ENCODE data around the gene FAM163A. TPM values are rescaled to one million over a fixed set of nuclear protein-coding genes. Genes with fewer than 3 reads are reported as not detected.
"Not testable (repeated sequence)": the region's sequence is repeated elsewhere in the genome, so short reads cannot be mapped to it uniquely, and the experiment has no call there.

Gene FAM163A
- total RNA-seq = under 1 TPM in 1 of 2 donors, not detected in 1; 0.09 TPM
- polyA plus RNA-seq = not detected
- long read RNA-seq, donor 1 = 0 reads
- long read RNA-seq, donor 2 = 0 reads
- long read RNA-seq, donor 3 = 0 reads
- long read RNA-seq, donor 4 = 0 reads
- long read RNA-seq, donor 5 = 0 reads

DNA sequence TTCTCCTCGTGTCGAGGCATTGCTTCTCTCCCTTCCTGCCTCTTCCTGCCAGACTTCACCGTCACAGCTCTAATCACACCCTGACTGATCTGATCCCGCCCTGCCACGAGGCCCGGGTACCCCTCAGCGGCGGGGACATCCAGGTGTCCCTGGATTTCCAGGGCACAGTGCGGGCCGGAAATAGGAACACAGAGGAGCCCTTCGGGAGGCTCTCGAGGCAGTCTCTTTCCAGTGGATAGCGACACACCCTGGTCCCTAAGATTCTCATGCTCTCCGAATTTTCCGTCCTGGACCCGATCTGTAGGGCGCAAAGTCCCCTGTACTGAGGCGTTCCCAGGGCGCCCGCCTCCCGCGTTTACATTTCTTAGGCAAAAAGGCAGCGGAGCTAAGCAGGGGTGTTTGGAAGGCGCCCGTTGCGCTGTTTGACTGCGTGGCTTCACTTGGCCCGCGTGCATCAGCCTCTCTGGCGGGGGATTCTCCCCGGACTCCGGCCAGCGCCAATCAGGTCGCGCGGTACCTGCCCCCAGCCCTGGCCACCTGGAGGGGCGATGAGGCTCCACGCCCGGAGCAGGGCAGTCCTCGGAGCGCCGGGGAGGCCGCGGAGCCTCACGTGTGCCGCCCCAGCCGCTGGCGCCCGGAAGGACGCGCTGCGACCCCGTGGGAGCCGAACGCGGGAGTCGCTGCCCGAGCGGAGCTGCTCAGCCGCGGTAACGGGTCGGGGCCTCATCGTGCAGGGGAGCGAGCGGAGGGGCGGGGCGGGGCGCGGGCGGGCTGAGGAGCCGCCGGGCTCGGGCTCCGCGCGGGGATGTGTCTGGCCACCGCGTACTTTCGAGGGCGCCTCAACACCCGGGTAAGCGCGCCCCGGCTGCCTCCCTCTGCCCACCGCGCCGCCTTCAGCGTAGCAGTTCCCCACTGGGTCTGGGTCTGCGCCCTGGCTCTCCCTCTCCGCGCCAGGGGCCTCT is at the start of gene FAM163A:
Gene FAM163A (plus strand): TSS at position 575 of the 962 bp plus-strand sequence. CDS start 69,807 bp downstream, outside the sequence.
- WGBS, 2 donors = 1% methylated on average over 66 to 92 of the region's 92 CpGs
- Histone ChIP-seq H3K9me3 (ENCODE audit: control insufficient read depth in 4 of 4, insufficient read depth in 3 of 4, low read length in 3 of 4) (peaks cover 0 to 7% (median 0%) of the 10 kb centered on the region in 4 donors), H3K27ac (ENCODE audit: low read depth in 1 of 2, low read length in 1 of 2) (no peak within 1 kb of the TSS), H3K36me3 (ENCODE audit: control insufficient read depth in 4 of 4, insufficient read depth in 4 of 4, low read length in 4 of 4) (no peaks in the 10 kb centered on the region), H3K9ac (ENCODE audit: insufficient read depth in 1 of 2, low read length in 2 of 2) (no peak within 1 kb of the TSS), H3K27me3 (ENCODE audit: control insufficient read depth in 3 of 3, insufficient read depth in 3 of 3, low read length in 2 of 3) (peaks cover 13 to 80% (median 64%) of the 10 kb centered on the region in 3 donors), H3K4me3 (peak within 1 kb of the TSS; percentile 22), H3K4me1 (ENCODE audit: control insufficient read depth in 5 of 5, insufficient read depth in 5 of 5, low read length in 5 of 5) (peaks cover 0 to 14% (median 0%) of the 10 kb centered on the region in 5 donors)
- TF ChIP-seq, protein P1, sequence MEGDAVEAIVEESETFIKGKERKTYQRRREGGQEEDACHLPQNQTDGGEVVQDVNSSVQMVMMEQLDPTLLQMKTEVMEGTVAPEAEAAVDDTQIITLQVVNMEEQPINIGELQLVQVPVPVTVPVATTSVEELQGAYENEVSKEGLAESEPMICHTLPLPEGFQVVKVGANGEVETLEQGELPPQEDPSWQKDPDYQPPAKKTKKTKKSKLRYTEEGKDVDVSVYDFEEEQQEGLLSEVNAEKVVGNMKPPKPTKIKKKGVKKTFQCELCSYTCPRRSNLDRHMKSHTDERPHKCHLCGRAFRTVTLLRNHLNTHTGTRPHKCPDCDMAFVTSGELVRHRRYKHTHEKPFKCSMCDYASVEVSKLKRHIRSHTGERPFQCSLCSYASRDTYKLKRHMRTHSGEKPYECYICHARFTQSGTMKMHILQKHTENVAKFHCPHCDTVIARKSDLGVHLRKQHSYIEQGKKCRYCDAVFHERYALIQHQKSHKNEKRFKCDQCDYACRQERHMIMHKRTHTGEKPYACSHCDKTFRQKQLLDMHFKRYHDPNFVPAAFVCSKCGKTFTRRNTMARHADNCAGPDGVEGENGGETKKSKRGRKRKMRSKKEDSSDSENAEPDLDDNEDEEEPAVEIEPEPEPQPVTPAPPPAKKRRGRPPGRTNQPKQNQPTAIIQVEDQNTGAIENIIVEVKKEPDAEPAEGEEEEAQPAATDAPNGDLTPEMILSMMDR (IDR thresholded peaks at IDR 0.05; ENCODE audit: control extremely low read depth, extremely low read depth) = no peak
- ATAC-seq (ENCODE audit: insufficient read depth, low FRiP score) (no peak), DNase-seq (peak; percentile 17 to 23 (median 22))

DNA sequence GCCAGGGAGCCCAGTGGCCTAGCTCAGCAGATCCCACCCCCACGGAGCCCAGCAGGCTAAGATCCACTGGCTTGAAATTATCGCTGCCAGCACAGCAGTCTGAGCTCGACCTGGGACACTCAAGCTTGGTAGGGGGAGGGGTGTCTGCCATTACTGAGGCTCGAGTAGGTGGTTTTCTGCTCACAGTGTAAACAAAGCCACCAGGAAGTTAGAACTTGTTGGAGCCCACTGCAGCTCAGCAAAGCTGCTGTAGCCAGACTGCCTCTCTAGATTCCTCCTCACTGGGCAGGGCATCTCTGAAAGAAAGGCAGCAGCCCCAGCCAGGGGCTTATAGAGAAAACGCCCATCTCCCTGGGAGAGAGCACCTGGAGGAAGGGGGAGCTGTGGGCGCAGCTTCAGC is 48.6 kb upstream of the FAM163A start:
- peak in 1 of 3 donors; percentile 21 for DNase-seq
- H3K9me3 ChIP-seq (ENCODE audit: control insufficient read depth in 4 of 4, insufficient read depth in 3 of 4, low read length in 3 of 4); H3K9ac ChIP-seq (ENCODE audit: insufficient read depth in 1 of 2, low read length in 2 of 2); H3K36me3 ChIP-seq (ENCODE audit: control insufficient read depth in 4 of 4, insufficient read depth in 4 of 4, low read length in 4 of 4); H3K27ac ChIP-seq (ENCODE audit: low read depth in 1 of 2, low read length in 1 of 2); H3K4me3 ChIP-seq; ATAC-seq (ENCODE audit: insufficient read depth, low FRiP score); H3K4me1 ChIP-seq (ENCODE audit: control insufficient read depth in 5 of 5, insufficient read depth in 5 of 5, low read length in 5 of 5); H3K27me3 ChIP-seq (ENCODE audit: control insufficient read depth in 3 of 3, insufficient read depth in 3 of 3, low read length in 2 of 3): not testable (repeated sequence)
- WGBS, 2 donors = 50 to 73% methylated on average over 5 to 6 of the region's 6 CpGs

DNA sequence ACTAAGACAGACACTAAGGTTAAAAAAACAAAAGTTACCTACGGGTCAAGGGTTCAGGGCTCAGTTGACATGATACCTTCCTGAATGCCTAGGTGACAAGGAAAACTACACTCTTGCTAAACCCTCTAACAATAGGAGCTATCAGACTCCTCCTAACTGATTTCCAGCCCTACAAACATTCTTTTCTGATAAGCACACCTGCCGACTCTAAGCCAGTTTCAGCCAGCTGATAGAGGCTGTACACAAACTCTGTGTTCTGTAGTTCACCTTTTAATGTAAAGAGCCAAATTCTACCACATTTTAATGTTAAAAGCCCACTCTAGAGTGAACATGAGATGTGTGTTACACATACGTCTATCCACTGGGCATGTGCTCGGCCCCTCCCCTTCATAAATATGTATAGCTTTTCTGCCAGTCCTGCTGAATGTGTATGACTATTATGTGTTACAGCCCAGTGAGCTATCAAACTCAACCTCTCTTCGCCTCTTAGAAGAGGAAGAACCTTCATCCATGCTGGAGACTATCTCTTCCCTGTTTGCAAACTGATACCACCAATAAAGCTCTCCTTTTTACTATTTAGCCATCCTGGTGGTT is 40.0 kb upstream of the FAM163A start:
- TF ChIP-seq, protein P1 (IDR thresholded peaks at IDR 0.05; ENCODE audit: control extremely low read depth, extremely low read depth) = no peak
- no peaks in the 10 kb centered on the region for H3K4me1 ChIP-seq (ENCODE audit: control insufficient read depth in 5 of 5, insufficient read depth in 5 of 5, low read length in 5 of 5)
- H3K9me3 ChIP-seq (ENCODE audit: control insufficient read depth in 4 of 4, insufficient read depth in 3 of 4, low read length in 3 of 4) = no peaks in the 10 kb centered on the region
- H3K36me3 ChIP-seq (ENCODE audit: control insufficient read depth in 4 of 4, insufficient read depth in 4 of 4, low read length in 4 of 4) = no peaks in the 10 kb centered on the region
- H3K4me3 ChIP-seq = no peak overlapping the region
- WGBS, 2 donors = 74 to 82% methylated on average over 5 of the region's 5 CpGs
- no peak for ATAC-seq (ENCODE audit: insufficient read depth, low FRiP score)
- H3K27ac ChIP-seq (ENCODE audit: low read depth in 1 of 2, low read length in 1 of 2) = no peak overlapping the region
- H3K9ac ChIP-seq (ENCODE audit: insufficient read depth in 1 of 2, low read length in 2 of 2) = no peak overlapping the region
- DNase-seq = peak in 2 of 3 donors; percentile 11 to 38
- H3K27me3 ChIP-seq (ENCODE audit: control insufficient read depth in 3 of 3, insufficient read depth in 3 of 3, low read length in 2 of 3) = peaks cover 0 to 3% (median 0%) of the 10 kb centered on the region in 3 donors

All from lung (tissue), 16 donors.